Cortex of kidney (tissue), 1 donor: ENCODE data around the gene HES6.

Experiments used
- DNase-seq: peaks from one replicate; lab custom pipeline; 2025; lab: John Stamatoyannopoulos, UW

HES6 gene, protein sequence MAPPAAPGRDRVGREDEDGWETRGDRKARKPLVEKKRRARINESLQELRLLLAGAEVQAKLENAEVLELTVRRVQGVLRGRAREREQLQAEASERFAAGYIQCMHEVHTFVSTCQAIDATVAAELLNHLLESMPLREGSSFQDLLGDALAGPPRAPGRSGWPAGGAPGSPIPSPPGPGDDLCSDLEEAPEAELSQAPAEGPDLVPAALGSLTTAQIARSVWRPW

DNA sequence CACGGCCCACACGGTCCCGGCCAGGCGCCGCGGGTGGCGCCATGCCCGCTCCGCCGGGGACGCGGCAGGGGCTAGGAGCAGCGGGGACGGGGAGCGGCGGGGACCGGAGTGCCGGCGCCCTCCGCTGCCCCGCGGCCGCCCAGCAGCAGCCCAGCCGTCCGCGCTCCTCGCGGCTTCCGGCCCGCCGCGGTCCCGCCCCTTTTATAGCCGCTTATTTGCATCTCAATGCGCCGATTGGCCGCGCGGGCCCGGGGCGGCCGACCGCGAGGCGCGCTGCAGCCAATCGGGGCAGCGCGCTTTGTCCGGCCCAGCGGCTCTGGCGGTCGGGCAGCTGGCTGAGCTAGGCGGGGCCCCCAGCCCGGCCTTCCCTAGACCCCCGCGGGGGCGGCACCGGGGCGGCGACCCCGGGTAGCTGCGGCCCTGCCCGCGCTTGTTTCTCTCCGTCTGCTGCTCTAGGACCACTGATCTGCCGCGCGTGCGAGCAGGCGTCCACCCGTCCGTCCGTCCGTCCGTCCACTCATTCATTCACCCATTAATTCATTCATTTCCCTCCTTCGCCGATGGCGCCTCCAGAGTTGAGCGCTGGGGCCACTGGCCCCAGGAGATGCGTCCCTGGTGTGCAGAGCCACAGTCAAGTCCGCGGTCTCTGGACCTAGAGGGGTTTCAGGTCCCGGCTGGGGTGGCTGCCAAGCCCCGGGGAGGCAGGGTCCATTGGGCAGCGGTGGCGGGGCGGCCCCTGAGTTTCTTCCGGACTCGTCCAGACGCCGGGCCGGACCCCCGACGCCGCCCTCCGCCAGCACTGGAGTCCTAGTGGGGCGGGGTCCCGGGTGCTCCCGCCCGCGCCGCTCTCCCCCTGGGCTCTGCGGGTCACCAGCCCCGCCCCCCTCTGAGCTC lies at the start of gene HES6:
HES6 (minus strand) TSS at position 176 of the 894 bp plus-strand sequence; CDS start at position 43, 133 bp downstream.
- no peak for DNase-seq

DNA sequence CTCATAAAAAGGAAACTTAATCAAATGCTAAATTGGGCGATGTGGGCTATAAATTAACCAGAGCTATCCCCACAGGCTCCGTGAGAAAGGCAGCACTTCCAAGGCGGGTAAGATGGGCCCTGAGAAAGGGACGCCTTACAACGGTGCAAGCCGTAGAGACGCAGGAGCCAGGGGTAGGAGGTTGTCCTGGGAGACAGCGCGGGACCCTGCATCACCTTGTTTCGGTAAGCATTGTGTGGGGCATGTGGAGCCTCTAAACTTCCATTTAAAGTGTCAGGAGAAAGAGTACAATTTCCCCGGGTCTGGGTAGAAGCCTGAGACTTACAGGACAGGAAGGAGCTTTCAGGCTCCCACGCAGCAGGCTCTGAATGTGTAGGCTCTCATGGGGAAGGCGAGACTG lies 49.7 kb upstream of the HES6 start:
- DNase-seq = no peak

DNA sequence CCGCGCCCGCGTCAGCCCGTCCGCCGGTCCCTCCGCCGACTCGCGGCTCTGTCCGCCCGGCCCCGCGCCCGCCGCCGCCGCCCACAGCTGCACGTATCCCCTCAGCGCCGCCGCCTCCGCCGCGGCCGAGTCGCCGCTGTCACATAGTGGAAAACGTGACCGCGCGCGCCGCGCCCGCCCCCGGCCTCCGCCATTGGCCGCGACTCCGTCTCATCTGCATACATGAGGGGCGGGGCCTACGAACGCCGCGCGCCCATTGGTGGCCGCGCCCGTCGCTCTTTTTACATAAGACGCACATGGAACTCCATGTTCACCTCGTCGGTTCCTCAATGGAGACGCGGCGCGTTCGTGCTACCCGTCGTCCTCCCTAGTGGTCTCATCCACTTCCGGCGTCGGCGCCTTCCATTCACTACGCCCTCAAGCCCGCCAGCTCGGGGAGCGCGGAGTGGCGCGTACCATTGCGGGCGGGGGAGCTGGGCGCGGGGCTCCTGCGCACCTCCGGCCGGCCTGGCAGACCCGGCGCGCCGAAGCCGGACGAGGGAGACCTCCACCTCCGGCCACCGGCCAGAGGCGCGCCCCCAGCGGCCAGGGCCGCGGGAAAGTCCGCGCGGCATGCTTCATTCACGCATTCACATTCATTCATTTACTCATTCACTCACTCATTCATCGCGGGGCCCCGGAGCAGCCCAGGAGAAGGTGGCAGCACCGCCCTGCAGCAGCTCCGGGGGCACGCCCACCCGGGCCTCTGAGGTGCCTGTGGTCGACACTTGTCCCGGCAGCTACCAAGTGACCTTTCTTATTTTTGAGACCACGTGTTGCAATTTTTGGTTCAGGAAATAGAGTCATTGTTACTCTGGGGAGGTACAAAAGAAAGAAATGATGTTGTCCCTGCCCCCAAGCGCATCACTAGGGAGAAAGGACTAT lies 49.1 kb upstream of the HES6 start:
- DNase-seq = no peak

DNA sequence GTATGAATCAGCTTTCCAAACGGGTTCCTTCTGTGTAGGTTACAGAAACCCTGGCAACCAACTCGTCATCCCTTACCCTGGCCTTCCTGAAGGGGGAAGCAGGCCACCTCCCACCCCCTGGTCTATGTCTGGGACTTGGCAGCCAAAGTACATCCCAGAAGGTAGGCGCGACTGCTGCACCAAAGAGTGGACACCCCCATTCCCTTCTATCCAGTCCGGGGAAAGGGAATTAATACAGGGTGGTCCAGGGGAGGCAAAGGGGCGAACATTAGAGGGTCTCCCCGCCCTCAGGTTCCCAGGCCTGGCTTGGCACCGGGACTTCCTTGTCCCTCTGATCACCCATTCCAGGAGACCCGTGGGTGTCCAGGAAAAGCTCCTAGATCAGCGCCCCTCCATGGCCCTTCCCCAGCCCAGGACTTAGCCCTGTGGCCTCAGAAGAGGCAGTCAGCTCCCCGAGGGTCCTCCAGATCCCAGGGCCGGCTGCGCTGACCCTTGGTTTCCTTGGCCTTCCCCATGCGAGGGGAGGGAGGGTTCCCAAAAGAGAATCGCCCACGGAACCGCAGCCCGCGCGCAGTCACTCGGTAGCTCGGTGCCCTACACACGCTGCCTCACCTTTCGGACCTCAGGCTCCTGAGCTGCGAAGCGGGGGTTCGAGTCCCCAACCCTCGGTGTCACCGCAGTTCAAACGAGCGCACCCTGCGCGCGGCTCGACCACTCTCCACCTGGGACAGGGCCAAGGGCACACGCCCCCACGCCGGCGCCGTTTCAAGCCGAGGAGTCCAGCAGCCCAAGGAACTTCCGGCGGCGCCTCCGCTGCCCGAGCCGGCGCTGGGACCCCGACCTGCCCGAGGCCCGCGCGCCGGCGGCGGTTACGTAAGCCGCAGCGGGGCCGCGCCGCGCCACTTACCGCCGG lies 48.2 kb upstream of the HES6 start, which contains the start of gene PER2:
PER2 (minus strand) TSS at position 874 of the 913 bp plus-strand sequence. CDS start 10,674 bp downstream, outside the sequence.
- DNase-seq = no peak

DNA sequence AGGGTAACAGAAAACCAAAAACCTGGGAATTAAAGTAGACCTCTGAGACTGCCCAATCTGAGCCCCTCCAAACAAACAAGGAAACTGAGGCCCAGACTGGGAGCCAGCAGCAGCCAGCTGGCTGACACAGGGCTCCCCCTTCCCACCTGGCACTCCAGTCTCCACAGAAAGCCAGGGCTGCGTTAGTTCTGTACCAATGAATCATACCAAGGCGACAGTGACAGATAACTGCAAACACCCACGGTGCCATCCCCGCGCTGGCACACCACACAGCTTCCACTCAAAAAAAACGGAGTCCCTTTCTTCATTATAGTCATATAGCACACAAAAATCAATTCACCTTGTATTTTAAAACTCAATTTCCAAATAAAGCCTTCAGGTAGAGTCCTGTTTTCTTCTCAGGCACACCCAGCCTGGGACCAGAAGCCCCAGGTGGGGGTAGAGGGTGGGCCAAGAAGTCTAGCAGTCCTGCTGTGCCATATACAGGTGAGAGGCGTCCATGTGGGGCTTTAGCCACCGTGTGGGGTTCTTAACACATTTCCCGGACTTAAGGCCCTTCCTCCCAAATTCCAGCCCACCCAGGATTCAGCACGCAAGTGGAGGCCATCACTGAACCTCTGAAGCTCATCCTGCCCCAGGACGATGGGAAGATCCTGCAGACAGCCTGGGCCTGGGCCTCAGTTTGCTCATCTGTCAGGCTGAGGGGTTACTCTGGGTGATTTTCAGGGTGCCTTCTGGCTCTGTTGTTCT lies 47.3 kb upstream of the HES6 start:
- no peak for DNase-seq

DNA sequence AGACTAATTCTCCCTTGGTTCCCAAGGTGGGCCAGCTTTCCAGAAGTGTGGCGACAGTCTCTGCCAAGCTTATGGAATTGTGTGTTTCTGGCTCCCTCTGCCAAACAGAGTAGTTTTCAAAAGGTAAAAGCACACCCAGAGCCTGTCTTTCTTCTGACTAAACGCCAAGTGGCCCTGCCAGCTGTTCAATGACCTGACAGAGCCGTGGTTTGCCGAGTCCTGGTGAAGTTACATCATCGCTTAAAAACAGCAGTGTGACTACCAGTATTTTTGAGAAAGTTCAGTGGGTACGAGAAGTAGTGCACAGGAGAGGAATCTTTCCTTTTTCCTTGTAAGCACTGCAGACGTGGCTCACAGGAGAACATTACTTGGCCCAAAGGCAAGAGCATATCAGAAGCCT lies 46.7 kb upstream of the HES6 start:
- no peak for DNase-seq

DNA sequence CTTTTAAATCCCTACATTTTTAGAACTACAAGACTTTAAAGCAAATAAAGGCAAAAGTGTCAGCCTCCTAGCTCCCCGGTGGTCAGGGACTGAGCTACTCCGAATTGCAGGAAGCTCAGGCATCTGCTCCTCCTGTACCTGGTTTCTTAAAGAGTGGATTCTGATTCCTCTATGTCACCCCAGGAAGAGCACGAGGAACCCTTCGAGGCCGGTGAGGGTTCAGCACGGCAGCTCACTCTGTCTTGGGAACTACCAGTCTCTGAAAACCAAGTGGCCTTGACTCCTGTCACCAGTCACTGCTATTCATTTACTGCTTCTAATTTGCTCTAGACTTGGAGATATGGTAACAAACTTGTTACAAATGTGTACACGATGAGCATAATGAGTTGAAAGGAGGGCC lies 46.3 kb upstream of the HES6 start:
- no peak for DNase-seq

DNA sequence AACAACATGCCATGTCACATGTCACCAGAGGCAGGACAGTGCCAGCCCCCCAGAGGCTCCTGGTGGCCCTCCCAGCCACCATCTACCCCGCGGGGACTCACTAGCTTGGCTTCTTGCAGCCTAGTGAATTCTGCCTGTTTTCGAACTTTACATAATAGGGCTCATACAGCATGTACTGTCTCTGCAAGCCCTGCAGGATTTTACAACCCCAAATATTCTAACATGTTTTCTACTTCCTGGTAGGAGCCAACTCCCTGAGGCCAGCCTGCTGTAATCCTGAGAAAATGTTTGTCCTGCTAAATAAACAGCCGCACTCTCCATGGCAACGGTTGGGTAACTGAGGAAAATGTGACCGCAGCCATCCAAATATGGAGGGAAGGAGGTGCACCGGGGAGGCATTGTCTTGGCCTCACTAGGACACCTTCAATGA lies 45.8 kb upstream of the HES6 start:
- no peak for DNase-seq

DNA sequence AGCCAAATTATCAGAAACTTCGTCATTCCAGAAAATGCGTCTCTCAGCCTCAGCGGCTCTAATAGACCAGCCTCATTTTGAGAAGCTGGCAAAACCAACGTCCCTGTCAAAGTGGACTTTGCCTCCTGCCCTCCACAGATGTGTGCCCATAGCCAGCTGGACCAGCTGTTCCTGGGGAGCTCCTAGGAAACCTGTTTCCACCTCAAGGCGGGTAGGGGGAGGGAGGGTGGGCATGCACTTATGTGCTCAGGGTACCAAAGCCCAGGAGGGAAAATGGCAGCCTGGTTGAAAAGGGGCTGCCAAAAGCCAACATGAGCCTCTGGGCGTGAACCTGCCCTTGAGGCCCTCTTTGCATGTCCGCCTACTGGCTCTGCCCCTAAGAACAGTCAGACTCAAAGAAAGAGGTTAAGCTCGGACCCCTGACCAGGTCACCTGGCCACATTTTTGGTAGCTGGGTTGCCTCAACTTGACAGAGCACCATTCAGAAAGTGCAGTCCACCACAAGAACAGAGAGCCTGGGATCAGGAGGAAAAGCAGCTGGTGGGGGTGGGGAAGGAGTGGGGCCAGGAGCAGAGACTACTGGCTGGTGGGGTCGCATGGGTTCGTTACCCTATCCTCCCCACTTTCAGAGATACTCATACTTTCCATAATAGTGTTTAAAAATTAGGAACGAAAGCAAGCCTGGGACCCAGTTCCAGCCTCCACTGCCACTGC lies 45.1 kb upstream of the HES6 start:
- no peak for DNase-seq

DNA sequence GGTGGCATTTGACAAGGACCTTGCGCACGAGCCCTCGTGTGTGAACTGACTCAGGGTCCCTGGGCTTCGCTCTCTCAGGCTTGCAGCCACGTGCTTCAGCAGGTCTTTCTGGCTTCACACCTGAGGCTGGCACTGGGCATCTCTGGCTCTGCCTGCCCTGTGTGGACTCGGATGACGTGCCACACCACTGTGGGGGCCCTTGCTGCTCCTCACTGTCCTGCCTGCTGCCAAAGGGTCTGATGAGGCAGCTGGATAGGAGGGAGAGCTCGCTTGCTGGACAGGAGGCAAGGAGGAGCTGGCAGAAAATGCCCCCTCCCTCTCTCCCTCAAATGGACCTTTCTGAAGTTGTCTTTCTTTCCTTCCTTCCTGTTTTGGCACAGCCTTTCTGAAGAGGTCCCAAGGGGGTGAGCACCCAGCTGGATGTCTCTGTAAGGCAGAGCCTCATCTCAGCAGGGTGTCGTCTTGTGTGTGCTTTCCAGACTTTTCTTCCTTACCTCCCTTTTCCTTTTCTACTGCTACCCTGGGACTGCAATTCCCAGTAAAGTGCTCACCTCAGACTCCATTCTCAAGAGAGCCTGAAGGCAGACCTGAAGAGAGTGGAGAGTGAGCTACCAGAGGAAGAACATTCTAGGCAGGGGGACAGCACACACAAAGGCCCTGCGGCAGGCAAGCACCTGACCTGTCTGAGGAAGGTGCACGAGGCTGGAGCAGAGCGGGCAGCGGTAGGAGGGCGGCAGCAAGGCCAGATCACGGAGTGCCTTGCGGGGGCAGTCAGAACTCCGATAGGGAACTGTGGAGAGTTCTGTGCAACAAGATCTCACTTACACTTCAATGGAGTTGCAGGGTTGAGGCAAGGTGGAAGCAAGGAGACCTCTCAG lies 43.3 kb upstream of the HES6 start:
- no peak for DNase-seq

DNA sequence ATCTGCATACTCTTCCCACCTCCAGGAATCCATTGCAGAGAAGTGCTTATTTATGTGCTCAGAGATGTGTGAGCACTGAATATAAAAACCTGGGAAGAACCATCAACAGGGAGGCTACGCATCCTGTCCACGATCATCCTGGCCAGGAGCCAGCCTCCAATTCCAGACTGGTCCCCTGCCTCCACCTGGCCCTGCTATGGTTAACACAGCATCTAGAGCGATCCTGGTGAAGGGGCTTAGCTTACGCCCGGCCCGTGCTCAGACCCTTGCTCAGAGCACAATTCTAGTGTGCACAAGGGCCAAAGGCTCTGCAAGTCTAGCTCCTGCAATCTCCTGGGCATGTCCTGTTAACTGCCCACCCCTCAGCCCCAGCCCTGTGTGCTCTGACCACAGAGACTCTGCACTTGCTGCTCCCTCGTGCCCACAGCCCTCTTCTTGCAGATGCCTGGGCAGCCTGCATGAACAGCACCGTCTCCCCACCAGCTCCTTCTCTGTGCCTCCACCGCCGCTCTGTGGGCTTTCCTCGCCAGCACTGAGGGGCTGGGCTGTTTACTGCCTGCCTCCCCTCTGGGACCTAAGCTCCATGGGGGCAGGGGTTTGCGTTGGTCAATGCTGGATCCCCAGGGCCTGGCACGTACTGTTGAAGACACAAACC lies 42.1 kb upstream of the HES6 start:
- DNase-seq = no peak

DNA sequence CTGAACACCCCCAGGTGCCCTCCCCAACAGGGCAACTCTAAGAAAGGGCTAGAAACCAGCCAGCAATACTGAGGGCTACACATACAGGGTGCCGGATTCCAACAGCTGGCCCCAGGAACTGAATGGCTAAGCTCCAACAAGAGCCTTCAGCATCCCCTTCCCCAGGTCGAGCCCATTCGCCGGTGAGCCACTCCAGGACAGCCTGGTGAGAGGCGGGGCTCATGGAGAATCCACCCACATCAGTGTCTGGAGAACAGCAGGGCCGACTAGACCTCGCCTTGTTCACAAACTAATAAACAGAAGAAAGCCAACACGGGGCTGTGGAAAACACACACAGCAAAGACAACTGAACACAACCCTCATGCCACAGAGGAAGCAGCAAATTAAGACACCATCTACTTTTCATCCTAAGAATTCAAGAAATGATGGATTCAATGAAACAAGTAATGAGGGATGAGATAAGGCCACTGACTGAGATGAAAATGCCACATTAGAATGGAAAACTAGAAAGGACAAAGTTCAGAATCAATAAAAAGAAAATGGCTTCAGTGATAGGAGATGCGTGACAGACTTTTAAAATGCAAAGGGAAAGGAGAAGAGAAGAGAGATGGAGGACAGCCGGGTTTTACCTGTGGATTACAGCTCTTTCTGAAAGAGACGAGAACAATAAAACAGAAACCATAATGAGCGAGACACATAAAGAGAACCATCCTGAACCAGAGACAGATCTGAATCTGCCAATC lies 40.4 kb upstream of the HES6 start:
- DNase-seq = no peak

DNA sequence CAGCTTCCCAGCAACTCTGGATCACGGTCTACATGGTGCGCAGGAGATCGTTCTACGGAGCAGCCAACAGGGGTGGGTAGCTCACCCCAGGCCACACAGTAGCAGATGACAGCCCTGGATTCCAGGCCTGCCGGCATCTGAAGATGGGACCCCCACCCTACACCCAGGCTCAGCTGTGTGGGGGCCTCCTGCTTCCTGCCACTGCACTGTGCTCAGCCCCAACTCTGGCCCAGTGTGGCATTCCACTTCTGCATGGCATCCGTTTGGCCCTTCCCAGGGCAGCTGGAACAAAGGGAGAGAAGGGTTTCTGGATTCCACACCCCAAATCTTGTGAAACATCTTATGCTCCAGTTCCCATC lies 39.5 kb upstream of the HES6 start:
- DNase-seq = no peak

DNA sequence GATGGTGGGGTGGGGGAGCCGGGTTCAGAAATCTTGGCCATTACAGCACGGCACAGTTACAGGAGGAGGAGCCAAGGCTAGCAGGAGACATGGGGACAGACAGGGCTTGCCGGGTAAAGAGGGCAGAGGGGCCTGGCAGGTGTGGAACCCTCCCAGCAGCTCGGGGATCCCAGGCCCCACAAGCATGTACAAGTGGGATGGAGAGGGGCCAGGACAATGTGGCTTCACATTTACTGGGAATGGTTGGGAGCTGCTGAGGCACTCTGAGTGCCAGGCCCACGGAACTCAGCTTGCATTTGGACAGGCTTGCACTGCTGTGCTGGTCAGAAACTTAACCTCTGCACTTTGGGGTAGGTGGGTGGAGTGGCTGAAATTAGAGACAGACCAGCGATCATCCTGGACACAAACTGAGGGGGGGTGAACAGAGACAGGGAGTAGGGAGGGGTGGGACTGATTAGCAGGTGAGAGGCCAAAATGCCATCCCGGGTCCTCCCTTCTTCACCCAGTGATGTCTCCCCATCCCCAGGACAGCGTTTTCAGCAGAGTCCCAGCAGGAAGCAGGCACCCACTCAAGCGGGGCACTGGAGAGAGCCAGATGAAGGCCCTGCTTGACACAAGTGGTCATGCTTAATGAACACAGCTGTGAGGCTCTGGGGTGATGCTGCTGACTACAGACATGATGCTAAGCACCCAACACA lies 38.9 kb upstream of the HES6 start:
- DNase-seq = no peak

DNA sequence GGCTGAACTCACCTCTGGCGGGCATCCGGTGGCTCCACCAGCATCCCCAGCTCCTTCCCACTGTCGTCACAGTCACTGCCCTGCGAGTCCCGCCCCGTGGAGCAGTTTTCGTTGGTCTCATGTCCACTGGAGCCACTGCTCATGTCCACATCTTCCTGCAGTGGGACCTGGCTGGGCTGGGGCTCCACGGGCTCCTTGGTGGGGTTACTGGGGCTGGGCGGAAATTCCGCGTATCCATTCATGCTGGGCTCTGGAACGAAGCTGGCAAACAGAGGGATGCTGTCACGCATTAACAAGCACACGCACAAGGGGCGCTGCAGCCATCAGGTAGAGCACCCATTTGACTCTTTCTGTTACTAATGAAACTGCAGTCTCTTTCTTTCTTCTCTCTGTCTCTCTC lies 37.9 kb upstream of the HES6 start:
- no peak for DNase-seq

DNA sequence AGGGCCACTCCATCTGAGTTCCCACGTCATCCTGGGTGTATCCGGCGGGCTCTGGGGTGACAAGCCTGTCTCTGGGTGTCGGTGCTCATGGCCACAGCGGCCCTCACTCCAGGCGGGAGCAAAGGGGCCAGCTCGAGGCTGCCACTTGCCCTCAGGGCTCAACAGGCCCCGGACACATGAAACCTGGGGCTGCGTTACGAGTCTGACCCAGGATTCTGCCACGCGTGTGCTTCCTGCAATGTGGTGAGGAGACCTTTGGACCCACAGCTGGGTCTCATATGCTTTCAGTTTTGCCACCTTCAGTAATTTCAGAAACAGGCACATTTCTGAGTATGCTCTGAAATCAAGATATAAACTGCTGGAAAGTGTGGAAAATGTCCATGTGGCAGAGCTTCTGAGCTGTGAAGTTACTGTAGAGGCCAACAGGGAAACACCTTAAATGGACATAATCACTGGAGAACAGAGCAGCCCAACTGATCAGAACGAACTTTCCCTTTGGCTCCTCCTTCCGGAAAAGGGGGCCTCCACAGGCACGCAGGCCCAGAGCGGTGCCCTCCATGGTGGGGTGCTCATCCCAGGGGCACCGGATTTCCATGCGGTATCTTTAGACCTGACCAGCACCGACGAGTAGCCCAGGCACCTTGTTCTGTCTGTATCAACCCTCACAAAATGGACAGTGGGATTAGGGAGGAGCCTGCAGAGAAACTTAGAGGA lies 34.5 kb upstream of the HES6 start:
- no peak for DNase-seq
